ENCODE measurements around the gene NBPF20. TPM values are rescaled to one million over a fixed set of nuclear protein-coding genes. Genes with fewer than 3 reads are reported as not detected.

Gene NBPF20
- total RNA-seq: 4.8 and 10.0 TPM in 2 replicates

GRCh38 chr1:145425436-145426029 lies at the start of gene NBPF20:
NBPF20 (minus strand) TSS chr1:145425603; CDS start chr1:145405272, 20,331 bp downstream.

Other genes starting within 250 kb of the NBPF20 start
- gene PPIAL4D, start 183.4 kb downstream of the NBPF20 start, total RNA-seq: not detected in 2 replicates
- 18.5 and 21.6 TPM in 2 replicates for gene GPR89A, start 182.4 kb upstream of the NBPF20 start, total RNA-seq